Endothelial cell of umbilical vein (primary cell): ENCODE results near the gene FBXL13.

Source experiments
- CTCF ChIP-seq, 2 donors: IDR thresholded peaks; 1 replicate in 1 of 2; 2 replicates in 1 of 2; pipeline ENCODE4 v1.5.1; 2011; ENCODE audit warnings: low read length in 2 of 2, mild to moderate bottlenecking in 2 of 2, moderate library complexity in 2 of 2, control low read depth in 1 of 2, inconsistent platforms in 1 of 2, low read depth in 1 of 2; ENCODE audit not compliant: insufficient read depth in 1 of 2; ENCODE audit errors: extremely low read depth in 1 of 2
- EZH2 ChIP-seq: IDR thresholded peaks from 2 replicates; pipeline ENCODE4 v1.6.1; 2012; ENCODE audit warnings: borderline replicate concordance, low read depth, mild to moderate bottlenecking, moderate library complexity, low read length, inconsistent platforms; ENCODE audit not compliant: severe bottlenecking
- FOS ChIP-seq: IDR thresholded peaks from 2 replicates; pipeline ENCODE4 v1.6.1; 2011; ENCODE audit warnings: mild to moderate bottlenecking, low read length, moderate library complexity, borderline replicate concordance; ENCODE audit not compliant: insufficient read depth
- GATA2 ChIP-seq: IDR thresholded peaks from 2 replicates; pipeline ENCODE4 v1.7.0; 2011; ENCODE audit warnings: low read depth, mild to moderate bottlenecking, moderate library complexity, mixed read lengths, low read length; ENCODE audit not compliant: insufficient read length, insufficient read depth
- JUN ChIP-seq: IDR thresholded peaks from 2 replicates; pipeline ENCODE4 v1.6.1; 2011; ENCODE audit warnings: borderline replicate concordance, low read depth; ENCODE audit not compliant: insufficient read length, insufficient read depth
- MYC ChIP-seq: IDR thresholded peaks from one replicate; pipeline ENCODE4 v1.6.1; 2011; ENCODE audit warnings: mild to moderate bottlenecking, low read depth, low read length
- POLR2A ChIP-seq: IDR thresholded peaks from 2 replicates; pipeline ENCODE4 v1.6.1; 2012; ENCODE audit warnings: low read depth, mild to moderate bottlenecking, control low read depth, low read length
- POLR2AphosphoS5 ChIP-seq: IDR thresholded peaks from 2 replicates; pipeline ENCODE4 v1.6.1; 2012; ENCODE audit warnings: low read depth, mild to moderate bottlenecking, control low read depth, low read length, moderate library complexity; ENCODE audit not compliant: insufficient read depth
- TF ChIP-seq, protein P1 (sequence below): IDR thresholded peaks from 2 replicates; pipeline ENCODE4 v1.6.1; 2011; ENCODE audit not compliant: insufficient read depth, insufficient read length

DNA sequence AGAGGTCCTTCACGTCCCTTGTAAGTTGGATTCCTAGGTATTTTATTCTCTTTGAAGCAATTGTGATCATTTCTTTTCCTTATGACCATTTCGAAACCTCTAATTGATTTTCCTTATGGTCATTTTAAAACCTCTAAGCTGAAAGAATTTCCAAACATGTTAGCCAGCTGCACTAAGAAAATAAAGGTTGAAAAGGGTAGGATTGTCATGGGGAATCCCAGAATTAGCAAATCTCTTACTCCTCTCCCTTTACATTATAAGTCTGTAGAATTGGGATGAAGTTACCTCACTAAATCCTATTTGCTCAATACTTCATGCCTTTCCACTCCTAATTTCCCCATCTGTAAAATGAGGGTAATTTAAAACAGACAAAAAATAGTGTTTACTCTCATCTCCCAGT is 246.3 kb downstream of the FBXL13 start:
- TF ChIP-seq CTCF (IDR thresholded peaks at IDR 0.05; ENCODE audit: extremely low read depth in 1 of 2, insufficient read depth in 1 of 2, low read depth in 1 of 2, low read length in 2 of 2) (no peak), MYC (no peak), EZH2 (no peak), POLR2A (no peak), GATA2 (no peak), POLR2AphosphoS5 (no peak), JUN (no peak), FOS (no peak)
- TF ChIP-seq, protein P1, sequence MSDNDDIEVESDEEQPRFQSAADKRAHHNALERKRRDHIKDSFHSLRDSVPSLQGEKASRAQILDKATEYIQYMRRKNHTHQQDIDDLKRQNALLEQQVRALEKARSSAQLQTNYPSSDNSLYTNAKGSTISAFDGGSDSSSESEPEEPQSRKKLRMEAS, result no peak
